Left lung (tissue), 14 donors: ENCODE results near the gene TBC1D24. TPM values are rescaled to one million over a fixed set of nuclear protein-coding genes. Genes with fewer than 3 reads are reported as not detected.

Experiments used
- ATAC-seq: fragments of 200-7000 bp; cut with Tn5 transposase; one replicate; pipeline ENCODE4 v1.9.1; 2020; ENCODE audit warnings: moderate library complexity
- DNase-seq, 4 donors: peaks; one replicate each; pipeline ENCODE4 v3.0.0-alpha.2; 2013 to 2020
- H3K27ac ChIP-seq, 2 donors: fragments of 200-600 bp; sonication (generic) in 1 of 2; one replicate each; pipeline versions ENCODE4 v1.5.0 to v1.8.0; 2020 to 2021
- H3K27me3 ChIP-seq, 2 donors: fragments of 200-600 bp; sonication (generic) in 1 of 2; one replicate each; pipeline versions ENCODE4 v1.5.0 to v1.8.0; 2020 to 2021
- H3K36me3 ChIP-seq, 2 donors: fragments of 200-600 bp; sonication (generic) in 1 of 2; one replicate each; pipeline versions ENCODE4 v1.5.0 to v1.8.0; 2020 to 2021
- H3K4me1 ChIP-seq, 2 donors: fragments of 200-600 bp; one replicate each; pipeline ENCODE4 v1.8.0; 2021
- H3K4me3 ChIP-seq, 2 donors: fragments of 200-600 bp; sonication (generic) in 1 of 2; one replicate each; pipeline versions ENCODE4 v1.5.0 to v1.8.0; 2020 to 2021; ENCODE audit warnings: mild to moderate bottlenecking in 1 of 2
- H3K9me3 ChIP-seq, 2 donors: fragments of 200-600 bp; sonication (generic) in 1 of 2; one replicate each; pipeline versions ENCODE4 v1.5.0 to v1.8.0; 2020 to 2021
- CTCF ChIP-seq, 2 donors: fragments of 200-600 bp; sonication (generic) in 1 of 2; IDR thresholded peaks; one replicate each; pipeline versions ENCODE4 v1.5.0 to v1.8.0; 2021; ENCODE audit warnings: antibody characterized with exemption in 2 of 2
- intact Hi-C, 2 donors: fragments of 100-400 bp; cut with DNase I; formaldehyde crosslinking; loops; one replicate each; pipeline versions ENCODE4 v1.11.2 to v1.14.2; 2022
- long read RNA-seq, 12 donors: library from polyadenylated mRNA in 2 of 12; unstranded in 2 of 12; transcript quantifications; one replicate each; pipeline ENCODE4 v2.0.0 and lab custom pipeline, GENCODE V29; 2019 to 2026
- polyA plus RNA-seq, 6 donors: library from polyadenylated mRNA; unstranded; fragments of 120-200 nt; gene quantifications; one replicate each; pipeline ENCODE4 v1.2.1, GENCODE V29; 2013; ENCODE audit not compliant: insufficient read length in 6 of 6
- total RNA-seq, 2 donors: library from RNA; stranded (reverse); fragmentation: NEBNext Ultra II Directional; extraction: Animal tissue kit (Norgen Biotek cat#: 25700); gene quantifications; one replicate each; pipeline ENCODE4 v1.2.1, GENCODE V29; 2021
- donor health status: DM: no; HTN: yes; CAD: no.
- donor health status: DM: no; HTN: no; CAD: no.

TBC1D24 gene
- total RNA-seq: 10 to 100 TPM; 37.1 to 41.4 TPM
- polyA plus RNA-seq: 10 to 100 TPM; 14.2 to 28.1 (median 17.2) TPM
- long read RNA-seq, donor 1, full-length matches to known transcripts: 1 of 1 reads
- long read RNA-seq, donor 1, partial matches to known transcripts: 0 of 1 reads
- long read RNA-seq, donor 1, other reads (novel, unspliced or antisense): 0 of 1 reads
- long read RNA-seq, donor 2, full-length matches to known transcripts: 5 of 5 reads
- long read RNA-seq, donor 2, partial matches to known transcripts: 0 of 5 reads
- long read RNA-seq, donor 2, other reads (novel, unspliced or antisense): 0 of 5 reads
- long read RNA-seq, donor 3: 0 reads
- long read RNA-seq, donor 4: 0 reads
- long read RNA-seq, donor 5, full-length matches to known transcripts: 1 of 1 reads
- long read RNA-seq, donor 5, partial matches to known transcripts: 0 of 1 reads
- long read RNA-seq, donor 5, other reads (novel, unspliced or antisense): 0 of 1 reads
- long read RNA-seq, donor 6: 0 reads
- long read RNA-seq, donor 7, full-length matches to known transcripts: 1 of 1 reads
- long read RNA-seq, donor 7, partial matches to known transcripts: 0 of 1 reads
- long read RNA-seq, donor 7, other reads (novel, unspliced or antisense): 0 of 1 reads
- long read RNA-seq, donor 8, full-length matches to known transcripts: 3 of 3 reads
- long read RNA-seq, donor 8, partial matches to known transcripts: 0 of 3 reads
- long read RNA-seq, donor 8, other reads (novel, unspliced or antisense): 0 of 3 reads
- long read RNA-seq, donor 9: 0 reads
- long read RNA-seq, donor 10, partial matches to known transcripts: 0 of 1 reads
- long read RNA-seq, donor 10, other reads (novel, unspliced or antisense): 1 of 1 reads
- long read RNA-seq, donor 11: 0 reads
- long read RNA-seq, donor 12, full-length matches to known transcripts: 2 of 2 reads
- long read RNA-seq, donor 12, partial matches to known transcripts: 0 of 2 reads
- long read RNA-seq, donor 12, other reads (novel, unspliced or antisense): 0 of 2 reads

- peak; percentile 81 to 97 (median 91) for DNase-seq
- peaks cover 31 to 67% of the 10 kb centered on the region in 2 donors for H3K4me1 ChIP-seq
- H3K36me3 ChIP-seq: no peaks in the 10 kb centered on the region
- H3K27ac ChIP-seq: peak within 1 kb of the TSS; percentile 86 to 87
- peak; percentile 80 for ATAC-seq
- peak within 1 kb of the TSS; percentile 75 to 84 for H3K4me3 ChIP-seq
- intact Hi-C loops: no loop called here
- H3K9me3 ChIP-seq: no peaks in the 10 kb centered on the region
- peaks cover 0 to 44% of the 10 kb centered on the region in 2 donors for H3K27me3 ChIP-seq
- no peak for TF ChIP-seq CTCF (IDR thresholded peaks at IDR 0.05)
These were observed at the start of gene TBC1D24 for GRCh38 chr16:2474877-2475412. Gene TBC1D24 (plus strand): TSS chr16:2475127. CDS start chr16:2496149, 21,022 bp downstream.

GRCh38 chr16:2425825-2426430, 49.0 kb upstream of the TBC1D24 start:
- intact Hi-C loops: no loop called here

GRCh38 chr16:2426941-2427361, 48.0 kb upstream of the TBC1D24 start:
- no peaks in the 10 kb centered on the region for H3K27me3 ChIP-seq
- no peaks in the 10 kb centered on the region for H3K9me3 ChIP-seq
- no peak overlapping the region for H3K4me3 ChIP-seq
- DNase-seq (no peak), ATAC-seq (no peak)
- no peaks in the 10 kb centered on the region for H3K36me3 ChIP-seq
- no peak overlapping the region for H3K27ac ChIP-seq
- no peak for TF ChIP-seq CTCF (IDR thresholded peaks at IDR 0.05)
- intact Hi-C loops: no loop called here
- peaks cover 0 to 24% of the 10 kb centered on the region in 2 donors for H3K4me1 ChIP-seq

More at GRCh38 chr16:2425825-2426430, 49.0 kb upstream of the TBC1D24 start:
- Histone ChIP-seq H3K36me3 (no peaks in the 10 kb centered on the region), H3K27ac (no peak overlapping the region), H3K4me1 (peaks cover 0 to 23% of the 10 kb centered on the region in 2 donors), H3K9me3 (no peaks in the 10 kb centered on the region), H3K27me3 (no peaks in the 10 kb centered on the region), H3K4me3 (no peak overlapping the region)
- TF ChIP-seq CTCF (IDR thresholded peaks at IDR 0.05): no peak
- DNase-seq (no peak), ATAC-seq (no peak)

- no peaks in the 10 kb centered on the region for H3K9me3 ChIP-seq
- H3K27ac ChIP-seq: no peak overlapping the region
- peaks cover 0 to 4% of the 10 kb centered on the region in 2 donors for H3K36me3 ChIP-seq
- no peak for ATAC-seq
- no peak for DNase-seq
- H3K27me3 ChIP-seq: no peaks in the 10 kb centered on the region
- H3K4me1 ChIP-seq: peaks cover 0 to 24% of the 10 kb centered on the region in 2 donors
- intact Hi-C loops: no loop called here
- TF ChIP-seq CTCF (IDR thresholded peaks at IDR 0.05): no peak
- H3K4me3 ChIP-seq: no peak overlapping the region
These were observed 47.4 kb upstream of the TBC1D24 start for GRCh38 chr16:2427526-2427925.
